ENCODE measurements around the gene PHF23. TPM values are rescaled to one million over a fixed set of nuclear protein-coding genes. Genes with fewer than 3 reads are reported as not detected.

The PHF23 gene
- total RNA-seq, 1 donor from 2014 or later, result 61.1 TPM

DNA sequence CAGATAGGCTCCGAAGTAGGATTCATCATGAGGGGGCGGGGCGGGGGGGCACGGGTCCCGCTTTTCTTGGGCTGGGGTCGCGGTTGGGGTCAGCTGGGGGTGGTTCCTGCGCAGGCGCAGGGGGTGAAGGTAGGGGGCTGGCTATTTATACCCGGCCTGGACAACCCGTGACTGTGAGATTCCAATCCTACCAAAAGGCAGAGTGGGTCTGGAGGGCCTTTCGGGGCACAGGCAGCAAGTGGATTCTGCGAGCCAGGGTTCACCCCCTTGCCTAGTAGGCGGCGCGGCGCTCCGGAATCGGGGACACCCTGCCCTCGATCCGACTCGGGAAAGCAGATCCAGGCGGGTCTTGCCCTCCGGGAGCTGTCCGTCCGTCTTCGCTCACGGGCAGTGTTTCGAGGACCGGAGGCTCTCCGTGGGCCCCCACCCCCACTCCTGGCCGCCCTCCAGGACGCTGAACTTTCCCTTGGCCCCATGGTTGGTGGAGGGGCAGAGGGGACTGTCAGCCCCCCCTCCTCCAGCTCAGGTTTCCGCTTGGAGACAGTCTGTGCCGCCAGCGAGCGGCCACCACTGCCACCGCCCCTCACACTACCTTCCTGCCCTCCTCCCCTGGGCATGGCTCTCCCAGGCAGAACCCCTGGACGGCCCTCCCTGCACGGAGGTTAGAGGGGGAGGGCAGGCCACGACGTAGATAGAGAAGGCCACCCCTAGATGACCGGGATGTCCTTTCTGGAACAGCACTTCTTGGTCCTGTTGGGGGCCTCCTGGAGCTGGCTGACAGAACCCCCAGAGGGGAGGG is 42.9 kb upstream of the PHF23 start:
- peaks cover 6% of the 10 kb centered on the region for H3K27me3 Mint-ChIP-seq
- H3K9me3 Mint-ChIP-seq, result no peaks in the 10 kb centered on the region
- H3K4me1 Mint-ChIP-seq (ENCODE audit: unreplicated experiment), result peaks cover 15% of the 10 kb centered on the region
- TF ChIP-seq, protein P1, sequence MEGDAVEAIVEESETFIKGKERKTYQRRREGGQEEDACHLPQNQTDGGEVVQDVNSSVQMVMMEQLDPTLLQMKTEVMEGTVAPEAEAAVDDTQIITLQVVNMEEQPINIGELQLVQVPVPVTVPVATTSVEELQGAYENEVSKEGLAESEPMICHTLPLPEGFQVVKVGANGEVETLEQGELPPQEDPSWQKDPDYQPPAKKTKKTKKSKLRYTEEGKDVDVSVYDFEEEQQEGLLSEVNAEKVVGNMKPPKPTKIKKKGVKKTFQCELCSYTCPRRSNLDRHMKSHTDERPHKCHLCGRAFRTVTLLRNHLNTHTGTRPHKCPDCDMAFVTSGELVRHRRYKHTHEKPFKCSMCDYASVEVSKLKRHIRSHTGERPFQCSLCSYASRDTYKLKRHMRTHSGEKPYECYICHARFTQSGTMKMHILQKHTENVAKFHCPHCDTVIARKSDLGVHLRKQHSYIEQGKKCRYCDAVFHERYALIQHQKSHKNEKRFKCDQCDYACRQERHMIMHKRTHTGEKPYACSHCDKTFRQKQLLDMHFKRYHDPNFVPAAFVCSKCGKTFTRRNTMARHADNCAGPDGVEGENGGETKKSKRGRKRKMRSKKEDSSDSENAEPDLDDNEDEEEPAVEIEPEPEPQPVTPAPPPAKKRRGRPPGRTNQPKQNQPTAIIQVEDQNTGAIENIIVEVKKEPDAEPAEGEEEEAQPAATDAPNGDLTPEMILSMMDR (conservative IDR thresholded peaks at IDR 0.05), result no peak
- no peaks in the 10 kb centered on the region for H3K36me3 Mint-ChIP-seq
- H3K4me3 Mint-ChIP-seq, result peak overlapping the region; percentile 88
- H3K27ac Mint-ChIP-seq, result no peak overlapping the region
- no peak for DNase-seq (ENCODE audit: extremely low spot score, unreplicated experiment)

DNA sequence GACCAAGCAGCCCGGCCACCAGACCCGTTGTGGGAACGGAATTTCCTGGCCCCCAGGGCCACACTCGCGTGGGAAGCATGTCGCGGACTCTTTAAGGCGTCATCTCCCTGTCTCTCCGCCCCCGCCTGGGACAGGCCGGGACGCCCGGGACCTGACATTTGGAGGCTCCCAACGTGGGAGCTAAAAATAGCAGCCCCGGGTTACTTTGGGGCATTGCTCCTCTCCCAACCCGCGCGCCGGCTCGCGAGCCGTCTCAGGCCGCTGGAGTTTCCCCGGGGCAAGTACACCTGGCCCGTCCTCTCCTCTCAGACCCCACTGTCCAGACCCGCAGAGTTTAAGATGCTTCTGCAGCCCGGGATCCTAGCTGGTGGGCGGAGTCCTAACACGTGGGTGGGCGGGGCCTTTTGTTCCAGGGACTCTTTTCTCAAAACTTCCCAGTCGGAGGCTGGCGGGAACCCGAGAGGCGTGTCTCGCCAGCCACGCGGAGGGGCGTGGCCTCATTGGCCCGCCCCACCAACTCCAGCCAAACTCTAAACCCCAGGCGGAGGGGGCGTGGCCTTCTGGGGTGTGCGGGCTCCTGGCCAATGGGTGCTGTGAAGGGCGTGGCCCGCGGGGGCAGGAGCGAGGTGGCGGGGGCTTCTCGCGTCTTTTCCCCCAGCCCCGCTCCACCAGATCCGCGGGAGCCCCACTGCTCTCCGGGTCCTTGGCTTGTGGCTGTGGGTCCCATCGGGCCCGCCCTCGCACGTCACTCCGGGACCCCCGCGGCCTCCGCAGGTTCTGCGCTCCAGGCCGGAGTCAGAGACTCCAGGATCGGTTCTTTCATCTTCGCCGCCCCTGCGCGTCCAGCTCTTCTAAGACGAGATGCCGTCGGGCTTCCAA is 42.1 kb upstream of the PHF23 start, which contains the start of gene SLC2A4:
Gene SLC2A4 (plus strand): TSS at position 645 of the 879 bp plus-strand sequence. CDS start 217 bp downstream, at position 862.
- peak; percentile 98 for DNase-seq (ENCODE audit: extremely low spot score, unreplicated experiment)
- peak within 1 kb of the TSS; percentile 88 for H3K4me3 Mint-ChIP-seq
- peaks cover 6% of the 10 kb centered on the region for H3K27me3 Mint-ChIP-seq
- H3K4me1 Mint-ChIP-seq (ENCODE audit: unreplicated experiment), result peaks cover 15% of the 10 kb centered on the region
- H3K9me3 Mint-ChIP-seq, result no peaks in the 10 kb centered on the region
- H3K27ac Mint-ChIP-seq, result peak within 1 kb of the TSS; percentile 83
- TF ChIP-seq, protein P1 (conservative IDR thresholded peaks at IDR 0.05), result no peak
- H3K36me3 Mint-ChIP-seq, result no peaks in the 10 kb centered on the region

DNA sequence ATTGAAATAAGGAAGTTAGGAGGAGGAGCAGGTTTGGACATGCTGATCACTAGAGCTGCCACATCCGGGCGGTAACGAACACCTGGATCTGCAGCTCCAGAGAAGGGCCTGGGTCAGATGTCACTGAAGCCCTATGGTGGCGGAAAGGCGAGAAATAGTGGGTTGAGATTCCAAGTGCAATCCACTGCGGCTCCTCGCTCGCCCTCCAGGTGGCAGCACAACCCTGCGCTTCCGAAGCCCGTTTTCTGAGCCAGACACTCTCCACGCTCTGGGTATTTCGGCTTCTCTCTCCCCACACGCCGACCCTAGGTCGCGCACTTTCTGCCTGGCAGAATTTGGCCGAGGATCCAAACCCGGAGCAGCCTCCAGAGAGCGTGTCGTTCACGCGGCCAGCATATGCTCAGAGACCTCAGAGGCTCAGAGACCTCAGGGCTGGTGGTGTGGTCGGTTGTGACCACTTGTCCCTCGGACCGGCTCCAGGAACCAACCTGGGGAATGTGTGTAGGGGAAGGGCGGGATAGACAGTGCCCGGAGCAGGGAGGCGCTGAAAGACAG is 41.3 kb upstream of the PHF23 start:
- peak; percentile 86 for DNase-seq (ENCODE audit: extremely low spot score, unreplicated experiment)
- TF ChIP-seq, protein P1 (conservative IDR thresholded peaks at IDR 0.05), result peak; percentile 89
- Mint-ChIP-seq H3K4me1 (ENCODE audit: unreplicated experiment) (peaks cover 15% of the 10 kb centered on the region), H3K4me3 (peak overlapping the region; percentile 88), H3K27ac (peak overlapping the region; percentile 83), H3K36me3 (no peaks in the 10 kb centered on the region), H3K27me3 (peaks cover 6% of the 10 kb centered on the region), H3K9me3 (no peaks in the 10 kb centered on the region)

DNA sequence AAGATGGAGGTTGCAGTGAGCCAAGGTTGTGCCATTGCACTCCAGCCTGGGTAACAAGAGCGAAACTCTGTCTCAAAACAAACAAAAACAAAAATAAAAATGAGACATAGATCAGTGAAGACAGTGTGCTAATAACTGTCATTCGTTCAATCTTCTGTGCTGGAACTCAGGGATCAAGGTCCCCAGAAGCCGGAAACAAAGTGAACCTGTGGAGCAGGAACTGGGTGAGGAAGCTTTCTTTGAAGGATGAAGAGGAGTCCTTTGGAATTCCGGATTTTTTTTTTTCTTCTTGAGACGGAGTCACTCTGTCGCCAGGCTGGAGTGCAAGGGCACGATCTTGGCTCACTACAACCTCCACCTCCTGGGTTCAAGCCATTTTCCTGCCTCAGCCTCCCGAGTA is 40.2 kb upstream of the PHF23 start:
- Mint-ChIP-seq H3K27ac (no peak overlapping the region), H3K9me3 (no peaks in the 10 kb centered on the region), H3K36me3 (no peaks in the 10 kb centered on the region), H3K4me3 (no peak overlapping the region), H3K27me3 (peaks cover 6% of the 10 kb centered on the region), H3K4me1 (ENCODE audit: unreplicated experiment) (peaks cover 15% of the 10 kb centered on the region)
- TF ChIP-seq, protein P1 (conservative IDR thresholded peaks at IDR 0.05), result no peak
- no peak for DNase-seq (ENCODE audit: extremely low spot score, unreplicated experiment)

DNA sequence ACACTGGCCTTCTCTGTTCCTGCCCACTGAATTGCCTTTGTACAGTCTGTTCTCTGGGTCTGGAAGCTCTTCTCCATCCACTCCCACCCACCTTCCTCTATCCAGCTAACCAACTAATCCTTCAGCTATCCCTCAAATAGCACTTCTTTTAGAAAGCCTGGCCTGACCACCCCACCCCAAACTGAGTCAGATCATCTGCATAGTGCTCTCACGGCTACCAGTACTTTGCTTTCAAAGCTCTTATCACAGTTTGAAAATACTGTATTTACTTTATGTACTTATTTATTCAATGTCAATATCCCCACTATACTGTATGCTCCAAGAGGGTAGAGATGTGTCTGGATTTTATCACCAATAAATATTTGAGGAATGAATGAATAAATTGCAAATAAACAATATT is 27.5 kb upstream of the PHF23 start:
- DNase-seq (ENCODE audit: extremely low spot score, unreplicated experiment), result no peak
- TF ChIP-seq, protein P1 (conservative IDR thresholded peaks at IDR 0.05), result no peak
- no peaks in the 10 kb centered on the region for H3K9me3 Mint-ChIP-seq
- no peaks in the 10 kb centered on the region for H3K36me3 Mint-ChIP-seq
- H3K27me3 Mint-ChIP-seq, result peaks cover 51% of the 10 kb centered on the region
- H3K4me3 Mint-ChIP-seq, result peak overlapping the region; percentile 16
- peaks cover 6% of the 10 kb centered on the region for H3K4me1 Mint-ChIP-seq (ENCODE audit: unreplicated experiment)
- peak overlapping the region; percentile 58 for H3K27ac Mint-ChIP-seq

All from type B pancreatic cell (in vitro differentiated cells).